ENCODE results near the gene RNASE3.
"Not testable (repeated sequence)": the region's sequence is repeated elsewhere in the genome, so short reads cannot be mapped to it uniquely, and the experiment has no call there.

RNASE3 gene

DNA sequence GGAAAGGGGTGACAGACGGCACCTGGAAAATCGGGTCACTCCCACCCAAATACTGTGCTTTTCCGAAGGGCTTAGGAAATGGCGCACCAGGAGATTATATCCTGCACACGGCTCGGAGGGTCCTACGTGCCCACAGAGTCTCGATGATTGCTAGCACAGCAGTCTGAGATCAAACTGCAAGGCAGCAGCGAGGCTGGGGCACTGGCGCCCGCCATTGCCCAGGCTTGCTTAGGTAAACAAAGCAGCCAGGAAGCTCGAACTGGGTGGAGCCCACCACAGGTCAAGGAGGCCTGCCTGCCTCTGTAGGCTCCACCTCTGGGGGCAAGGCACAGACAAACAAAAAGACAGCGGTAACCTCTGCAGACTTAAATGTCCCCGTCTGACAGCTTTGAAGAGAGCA lies 19.6 kb downstream of the RNASE3 start:
- DNase-seq (ENCODE audit: low read depth, low spot score) = not testable (repeated sequence)

DNA sequence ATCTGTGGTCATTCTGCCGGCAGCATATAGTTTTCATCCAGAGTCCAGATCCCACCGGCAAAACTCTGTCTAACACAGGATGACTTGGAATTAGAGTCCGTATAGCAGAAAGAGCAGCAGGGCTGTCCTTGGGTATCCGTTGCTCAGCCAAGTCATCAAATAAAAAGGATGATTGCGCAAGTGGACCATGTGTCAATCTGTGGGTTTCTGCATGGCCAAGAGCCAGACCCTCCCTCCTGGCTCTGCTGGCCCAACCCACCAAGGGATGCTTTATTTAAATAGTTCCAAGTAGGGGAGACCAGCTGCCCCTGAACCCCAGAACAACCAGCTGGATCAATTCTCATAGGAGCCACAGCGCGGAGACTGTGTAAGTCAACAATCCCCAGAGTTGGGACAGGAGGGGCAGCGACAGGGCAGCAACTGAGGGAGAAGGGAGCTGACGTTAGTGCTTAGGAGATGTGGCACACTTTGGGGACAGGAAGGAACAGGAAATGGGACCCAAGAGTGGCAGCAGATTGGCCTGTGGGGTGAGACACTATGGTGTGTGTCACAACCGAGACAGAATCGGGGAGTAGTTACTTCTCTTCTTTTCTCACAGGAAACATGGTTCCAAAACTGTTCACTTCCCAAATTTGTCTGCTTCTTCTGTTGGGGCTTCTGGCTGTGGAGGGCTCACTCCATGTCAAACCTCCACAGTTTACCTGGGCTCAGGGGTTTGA lies 28.0 kb downstream of the RNASE3 start:
- not testable (repeated sequence) for DNase-seq (ENCODE audit: low read depth, low spot score)

DNA sequence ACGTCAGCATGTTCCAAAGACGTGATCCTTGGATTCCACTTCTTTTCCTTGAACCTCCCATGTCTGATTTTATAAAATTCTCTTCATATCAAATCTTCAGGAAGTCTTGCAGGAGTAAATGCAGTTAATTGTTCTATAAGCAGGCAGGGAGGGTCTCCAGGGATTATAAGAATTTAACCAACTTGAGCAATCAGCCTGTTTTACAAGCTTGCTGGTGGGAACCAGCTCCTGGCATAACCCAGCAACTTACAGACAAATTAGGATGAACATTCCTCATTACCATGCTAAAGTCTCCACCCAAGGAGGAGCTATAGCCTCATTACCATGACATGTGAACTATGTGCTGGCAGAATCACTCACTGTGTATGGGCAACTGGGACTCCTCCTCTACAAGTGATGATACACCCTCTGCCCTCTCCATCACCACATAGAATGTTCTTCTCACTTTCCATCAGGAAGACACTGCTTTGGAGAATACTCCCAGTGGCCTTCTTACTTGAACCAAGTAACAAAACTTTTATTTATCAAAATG lies 32.6 kb downstream of the RNASE3 start:
- DNase-seq (ENCODE audit: low read depth, low spot score) = not testable (repeated sequence)

DNA sequence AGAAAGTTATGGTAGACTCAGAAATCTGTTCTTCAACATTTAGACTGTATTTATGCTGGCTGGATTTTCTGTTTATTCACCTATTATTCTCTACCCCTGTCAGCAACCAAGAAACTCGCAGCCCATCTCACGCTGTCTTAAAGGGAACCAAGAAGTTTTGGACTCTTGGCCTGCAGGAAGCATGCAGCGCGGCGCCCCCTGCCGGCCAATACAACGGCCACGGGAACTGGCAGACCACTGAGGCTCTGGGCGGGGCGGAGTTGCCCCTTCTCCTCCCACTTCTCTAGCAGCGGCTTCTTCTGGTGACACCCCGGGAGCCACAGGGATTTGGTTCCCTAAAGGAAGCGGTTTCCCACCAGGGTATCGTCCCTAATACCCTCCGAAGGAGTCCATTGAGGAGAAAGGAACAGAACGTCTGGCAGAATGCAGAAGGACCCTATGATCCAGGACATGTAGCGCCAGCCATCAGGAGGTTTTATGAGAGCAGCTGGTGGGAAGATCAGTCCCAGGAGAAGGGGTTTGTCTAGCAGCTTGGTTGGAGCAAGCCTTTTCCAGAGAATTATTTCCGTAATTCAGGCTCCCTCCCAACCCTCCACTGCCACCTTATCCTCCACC lies 43.1 kb downstream of the RNASE3 start:
- no peak for DNase-seq (ENCODE audit: low read depth, low spot score)

DNA sequence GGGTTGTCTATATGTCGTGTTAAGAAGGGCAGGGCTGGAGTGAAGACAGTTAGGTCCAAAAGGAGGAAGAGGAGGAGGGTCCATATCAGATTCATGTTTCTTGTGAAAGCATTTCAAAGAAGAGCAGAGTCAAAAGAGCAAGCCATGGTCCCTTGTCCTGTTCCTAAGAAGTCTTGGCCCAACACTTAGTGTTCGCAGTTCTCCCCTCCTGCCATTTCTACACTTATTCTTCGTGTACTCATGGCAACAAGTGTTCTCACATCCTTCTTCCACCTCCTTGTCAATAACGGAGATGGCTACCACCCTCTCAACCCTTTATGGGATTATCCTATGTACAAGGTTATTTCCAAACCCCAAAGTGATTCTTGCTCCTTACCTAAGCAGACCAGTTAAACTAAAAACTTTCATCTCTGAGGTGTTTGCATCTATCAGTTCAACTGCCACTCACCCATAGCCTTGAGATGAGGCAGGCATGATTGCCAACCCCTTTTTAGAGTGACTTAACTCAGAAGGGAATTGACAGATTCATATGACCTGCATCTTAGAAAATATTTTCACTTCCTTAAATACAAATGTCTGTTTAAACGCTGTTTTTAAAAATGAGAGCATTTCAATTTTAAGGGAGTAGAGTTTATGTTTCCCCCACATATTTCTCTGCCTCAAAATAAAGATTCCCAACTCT lies 44.3 kb downstream of the RNASE3 start:
- no peak for DNase-seq (ENCODE audit: low read depth, low spot score)

Measured in brain pericyte (primary cell).